A549 (cell line): ENCODE results near the gene RASA2. TPM values are rescaled to one million over a fixed set of nuclear protein-coding genes. Genes with fewer than 3 reads are reported as not detected.

ENCODE experiments used
- ATAC-seq, 2 experiments: fragments of 200-7000 bp in 1 of 2; fragments of >200 bp in 1 of 2; cut with Nextera tagmentation in 1 of 2; cut with Tn5 transposase in 1 of 2; 3 replicates each; pipeline versions ENCODE4 v1.8.0 to v1.9.1; 2018 to 2020; ENCODE audit warnings: mild to moderate bottlenecking in 1 of 2, moderate library complexity in 1 of 2
- CTCF ChIA-PET: fragments of 300-600 bp; sonication (Branson Sonifier 250); formaldehyde crosslinking; extraction: SDS; loops from one replicate; lab custom pipeline; 2021; ENCODE audit warnings: antibody characterized with exemption, inconsistent platforms; lab: Yijun Ruan, JAX
- POLR2A ChIA-PET: fragments of 350-600 bp; formaldehyde crosslinking; extraction: SDS; loops from one replicate; lab custom pipeline; 2021; ENCODE audit warnings: antibody characterized with exemption, inconsistent platforms; lab: Yijun Ruan, JAX
- DNase-seq, 2 experiments: peaks; one replicate each; pipeline versions ENCODE4 v3.0.0 to v3.0.0-alpha.2; 2011 to 2016; ENCODE audit warnings: low read depth in 1 of 2, low spot score in 1 of 2
- FAIRE-seq: peaks from 2 replicates; lab custom pipeline; 2011; peaks lifted over from hg19 to GRCh38; lab: Jason Lieb, UNC
- H3K27ac ChIP-seq, 2 experiments: fragments of >200 bp; sonication (Bioruptor Twin); formaldehyde crosslinking; 3 replicates each; pipeline ENCODE4 v1.5.1; 2016 to 2017
- H3K4me1 ChIP-seq: fragments of >200 bp; sonication (Bioruptor Twin); formaldehyde crosslinking; 3 replicates; pipeline ENCODE4 v1.6.1; 2016
- H3K4me2 ChIP-seq: fragments of >200 bp; sonication (Bioruptor Twin); formaldehyde crosslinking; 3 replicates; pipeline ENCODE4 v1.6.1; 2016
- H3K4me3 ChIP-seq: fragments of >200 bp; sonication (Bioruptor Twin); formaldehyde crosslinking; 3 replicates; pipeline ENCODE4 v1.5.1; 2016
- H3K9me3 ChIP-seq: fragments of >200 bp; sonication (Bioruptor Twin); formaldehyde crosslinking; 3 replicates; pipeline ENCODE4 v1.6.1; 2016
- CHD2 ChIP-seq: fragments of 150-350 bp; IDR thresholded peaks from 2 replicates; pipeline ENCODE4 v1.6.1; 2014; ENCODE audit warnings: low read length; ENCODE audit not compliant: partially characterized antibody
- FOSB ChIP-seq: fragments of 250-450 bp; sonication (Bioruptor Pico); IDR thresholded peaks from 2 replicates; pipeline ENCODE4 v1.5.0; 2020; ENCODE audit warnings: mild to moderate bottlenecking, moderate library complexity
- FOSL2 ChIP-seq, 2 experiments: fragments of 450-650 bp in 1 of 2; fragments of >200 bp in 1 of 2; sonication (Bioruptor Twin) in 1 of 2; formaldehyde crosslinking; IDR thresholded peaks; 2 replicates each; pipeline versions ENCODE4 v1.5.0 to v1.6.1; 2016 to 2020; ENCODE audit warnings: mild to moderate bottlenecking in 1 of 2, moderate library complexity in 1 of 2
- HEYL ChIP-seq: fragments of 250-450 bp; sonication (Bioruptor Pico); IDR thresholded peaks from 2 replicates; pipeline ENCODE4 v1.8.0; 2021; ENCODE audit warnings: mild to moderate bottlenecking, moderate library complexity
- HOXA7 ChIP-seq: fragments of 250-450 bp; sonication (Bioruptor Pico); IDR thresholded peaks from 2 replicates; pipeline ENCODE4 v1.5.0; 2020; ENCODE audit warnings: mild to moderate bottlenecking, moderate library complexity
- KDM5A ChIP-seq: fragments of 200-600 bp; sonication (generic); IDR thresholded peaks from 2 replicates; pipeline ENCODE4 v1.6.1; 2016; ENCODE audit warnings: antibody characterized with exemption, mild to moderate bottlenecking
- MAZ ChIP-seq: fragments of 150-350 bp; IDR thresholded peaks from 2 replicates; pipeline ENCODE4 v1.6.1; 2014; ENCODE audit warnings: antibody characterized with exemption, low read depth, low read length, borderline replicate concordance
- NFE2L2 ChIP-seq: fragments of 150-350 bp; conservative IDR thresholded peaks from 2 replicates; pipeline ENCODE4 v1.6.1; 2014; ENCODE audit warnings: low read length
- RFX5 ChIP-seq: fragments of 450-650 bp; IDR thresholded peaks from 2 replicates; pipeline ENCODE4 v1.7.1; 2014; ENCODE audit warnings: antibody characterized with exemption, mild to moderate bottlenecking, moderate library complexity
- WGBS: methylation state at CpG from one replicate; pipeline ENCODE4 v1.1.6; 2017; ENCODE audit errors: missing lambda C conversion rate; 5-methylcytosine and 5-hydroxymethylcytosine counted together
- polyA plus RNA-seq, 4 experiments: library from polyadenylated mRNA; depleted of rRNA in 3 of 4; stranded (reverse); fragments of >200 nt; fragmentation: RNase III in 1 of 4; extraction: RNeasy Plus Mini Kit Qiagen cat#74134 plus additional on column Dnase treatment in 1 of 4; gene quantifications; 2 replicates in 3 of 4; 3 replicates in 1 of 4; pipeline ENCODE4 v1.2.3, GENCODE V29; 2011 to 2017
- TF ChIP-seq, protein P1 (sequence below): fragments of >200 bp; sonication (Bioruptor Twin); formaldehyde crosslinking; IDR thresholded peaks from 3 replicates; pipeline ENCODE4 v1.5.1; 2016
- TF ChIP-seq, protein P2 (sequence below): fragments of >200 bp; sonication (Bioruptor Twin); formaldehyde crosslinking; IDR thresholded peaks from 3 replicates; pipeline ENCODE4 v1.6.1; 2016
- TF ChIP-seq, protein P3 (sequence below): fragments of 450-650 bp; IDR thresholded peaks from 2 replicates; pipeline ENCODE4 v1.6.1; 2014; ENCODE audit warnings: antibody characterized with exemption

RASA2 gene
- polyA plus RNA-seq, 2 of the 4 experiments (the other 2 are of a cell fraction) = 6.7 to 12.0 TPM

DNA sequence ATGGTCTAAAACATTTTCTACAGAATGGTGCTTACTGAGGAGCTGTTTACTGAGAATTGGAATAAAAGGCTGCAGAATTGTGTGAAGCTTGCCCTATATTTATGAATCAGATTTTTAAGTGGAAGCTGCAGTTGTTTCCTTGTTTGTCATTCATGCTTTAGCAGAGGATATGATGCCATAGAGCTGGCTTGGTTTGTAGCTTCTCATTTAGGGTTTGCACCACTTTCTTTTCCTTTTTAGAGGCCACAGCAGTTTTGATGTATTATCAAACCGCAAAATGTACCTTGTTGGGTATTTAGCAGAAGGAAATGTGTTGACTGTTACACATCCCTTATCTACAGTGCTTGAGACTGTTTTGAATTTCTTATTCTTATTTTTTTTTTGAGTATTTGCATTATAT, 66.2 kb downstream of the RASA2 start:
- CTCF ChIA-PET = interaction anchor here (0.8 to 15.2 kb wide), 4 partner anchors 8 to 241 kb away, joined by 4 to 337 read pairs (median 5); no protein-coding TSS in a partner anchor
- TF ChIP-seq FOSL2 (IDR thresholded peaks at IDR 0.05) (no peak), FOSL2 (CRISPR knock-in tag; IDR thresholded peaks at IDR 0.05) (no peak), FOSB (CRISPR knock-in tag) (no peak), CHD2 (no peak), KDM5A (no peak)
- TF ChIP-seq, protein P1, sequence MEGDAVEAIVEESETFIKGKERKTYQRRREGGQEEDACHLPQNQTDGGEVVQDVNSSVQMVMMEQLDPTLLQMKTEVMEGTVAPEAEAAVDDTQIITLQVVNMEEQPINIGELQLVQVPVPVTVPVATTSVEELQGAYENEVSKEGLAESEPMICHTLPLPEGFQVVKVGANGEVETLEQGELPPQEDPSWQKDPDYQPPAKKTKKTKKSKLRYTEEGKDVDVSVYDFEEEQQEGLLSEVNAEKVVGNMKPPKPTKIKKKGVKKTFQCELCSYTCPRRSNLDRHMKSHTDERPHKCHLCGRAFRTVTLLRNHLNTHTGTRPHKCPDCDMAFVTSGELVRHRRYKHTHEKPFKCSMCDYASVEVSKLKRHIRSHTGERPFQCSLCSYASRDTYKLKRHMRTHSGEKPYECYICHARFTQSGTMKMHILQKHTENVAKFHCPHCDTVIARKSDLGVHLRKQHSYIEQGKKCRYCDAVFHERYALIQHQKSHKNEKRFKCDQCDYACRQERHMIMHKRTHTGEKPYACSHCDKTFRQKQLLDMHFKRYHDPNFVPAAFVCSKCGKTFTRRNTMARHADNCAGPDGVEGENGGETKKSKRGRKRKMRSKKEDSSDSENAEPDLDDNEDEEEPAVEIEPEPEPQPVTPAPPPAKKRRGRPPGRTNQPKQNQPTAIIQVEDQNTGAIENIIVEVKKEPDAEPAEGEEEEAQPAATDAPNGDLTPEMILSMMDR = no peak
- TF ChIP-seq, all 56 proteins: peak for 0
- H3K4me2 ChIP-seq = no peak overlapping the region
- H3K4me3 ChIP-seq = no peak overlapping the region
- FAIRE-seq (no peak), DNase-seq (no peak), ATAC-seq (no peak)
- no peak overlapping the region for H3K27ac ChIP-seq
- POLR2A ChIA-PET = no interaction called here
- no peaks in the 10 kb centered on the region for H3K4me1 ChIP-seq
- 0 out of 3 replicates have a peak, but pooled peaks cover under 1% of the 10 kb centered on the region for H3K9me3 ChIP-seq
- WGBS = 91% methylated on average over 1 of the region's 1 CpG

DNA sequence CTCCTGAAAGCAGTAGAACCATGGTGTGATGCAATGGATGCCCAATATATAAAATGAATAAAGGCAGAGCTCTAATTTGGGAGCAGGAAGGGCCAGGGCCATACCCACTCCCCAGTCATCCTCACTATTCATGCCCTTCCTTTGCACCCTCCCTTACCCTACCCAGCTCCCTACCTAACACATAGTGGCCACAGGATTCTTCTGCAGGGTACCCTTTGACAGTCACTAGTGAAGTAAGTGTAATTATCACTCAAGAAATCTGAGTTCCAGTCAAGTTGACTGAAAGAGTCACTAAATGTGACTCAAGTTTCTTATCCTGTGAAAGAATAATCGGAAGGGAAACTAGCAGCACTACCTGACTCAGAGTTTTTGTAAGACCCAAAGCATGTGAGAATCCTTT, 69.2 kb downstream of the RASA2 start:
- H3K4me2 ChIP-seq = no peak overlapping the region
- 0 out of 3 replicates have a peak, but pooled peaks cover under 1% of the 10 kb centered on the region for H3K4me1 ChIP-seq
- TF ChIP-seq HOXA7 (CRISPR knock-in tag) (no peak), MAZ (no peak), NFE2L2 (no peak), RFX5 (no peak), HEYL (no peak), FOSL2 (IDR thresholded peaks at IDR 0.05) (no peak), FOSL2 (CRISPR knock-in tag; IDR thresholded peaks at IDR 0.05) (no peak)
- TF ChIP-seq, protein P2, sequence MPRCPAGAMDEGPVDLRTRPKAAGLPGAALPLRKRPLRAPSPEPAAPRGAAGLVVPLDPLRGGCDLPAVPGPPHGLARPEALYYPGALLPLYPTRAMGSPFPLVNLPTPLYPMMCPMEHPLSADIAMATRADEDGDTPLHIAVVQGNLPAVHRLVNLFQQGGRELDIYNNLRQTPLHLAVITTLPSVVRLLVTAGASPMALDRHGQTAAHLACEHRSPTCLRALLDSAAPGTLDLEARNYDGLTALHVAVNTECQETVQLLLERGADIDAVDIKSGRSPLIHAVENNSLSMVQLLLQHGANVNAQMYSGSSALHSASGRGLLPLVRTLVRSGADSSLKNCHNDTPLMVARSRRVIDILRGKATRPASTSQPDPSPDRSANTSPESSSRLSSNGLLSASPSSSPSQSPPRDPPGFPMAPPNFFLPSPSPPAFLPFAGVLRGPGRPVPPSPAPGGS = no peak
- no peak overlapping the region for H3K27ac ChIP-seq
- DNase-seq (no peak), ATAC-seq (no peak), FAIRE-seq (no peak)
- H3K4me3 ChIP-seq = no peak overlapping the region
- CTCF ChIA-PET = interaction anchor here (0.6 to 15.2 kb wide), 5 partner anchors 90 to 319 kb away, joined by 3 to 337 read pairs (median 3); no protein-coding TSS in a partner anchor
- 91% methylated on average over 1 of the region's 1 CpG for WGBS
- H3K9me3 ChIP-seq = no peaks in the 10 kb centered on the region
- POLR2A ChIA-PET = no interaction called here

DNA sequence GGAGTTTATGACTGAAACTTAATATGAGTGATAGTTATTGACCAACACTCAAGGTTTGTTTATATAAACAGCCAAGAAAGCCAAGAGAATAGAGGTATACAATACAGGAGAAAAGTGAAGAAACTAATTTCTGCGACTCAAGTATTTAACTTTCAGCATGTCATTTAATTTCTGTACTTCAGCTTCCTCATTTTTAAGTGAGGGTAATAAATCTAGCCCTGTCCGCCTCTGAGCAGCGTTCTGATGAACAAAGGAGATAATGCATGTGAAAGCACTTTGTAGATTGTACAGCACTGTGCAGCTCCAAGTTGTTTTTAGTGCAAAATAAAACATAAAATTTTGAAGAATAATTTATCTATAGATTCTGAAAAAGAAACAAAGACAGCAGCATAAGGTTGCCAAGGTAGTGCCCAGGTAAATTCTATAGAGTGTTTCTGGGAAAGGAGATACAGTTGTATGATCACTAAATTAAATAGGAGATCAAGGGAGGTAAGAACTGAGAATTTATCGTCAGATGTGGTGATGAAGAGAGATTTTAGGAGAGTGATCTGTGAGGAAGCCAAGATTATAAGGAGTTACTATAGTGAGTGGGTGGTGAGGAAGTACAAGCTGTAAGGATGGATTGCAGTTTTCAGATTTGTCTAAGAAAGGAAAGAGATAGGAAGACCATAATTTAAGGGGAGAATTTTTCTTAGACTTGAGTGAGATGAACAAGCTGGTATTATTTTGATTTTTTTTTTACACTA, 71.3 kb downstream of the RASA2 start:
- H3K9me3 ChIP-seq = no peaks in the 10 kb centered on the region
- no peak overlapping the region for H3K4me2 ChIP-seq
- POLR2A ChIA-PET = no interaction called here
- H3K4me3 ChIP-seq = no peak overlapping the region
- CTCF ChIA-PET = interaction anchor here (0.7 to 15.2 kb wide), 6 partner anchors 9 to 100 kb away, joined by 3 to 337 read pairs (median 5); no protein-coding TSS in a partner anchor
- no peak for FAIRE-seq
- no peak for ATAC-seq
- 87% methylated on average over 4 of the region's 4 CpGs for WGBS
- no peak overlapping the region for H3K27ac ChIP-seq
- H3K4me1 ChIP-seq = 0 out of 3 replicates have a peak, but pooled peaks cover 3% of the 10 kb centered on the region
- TF ChIP-seq, protein P3, sequence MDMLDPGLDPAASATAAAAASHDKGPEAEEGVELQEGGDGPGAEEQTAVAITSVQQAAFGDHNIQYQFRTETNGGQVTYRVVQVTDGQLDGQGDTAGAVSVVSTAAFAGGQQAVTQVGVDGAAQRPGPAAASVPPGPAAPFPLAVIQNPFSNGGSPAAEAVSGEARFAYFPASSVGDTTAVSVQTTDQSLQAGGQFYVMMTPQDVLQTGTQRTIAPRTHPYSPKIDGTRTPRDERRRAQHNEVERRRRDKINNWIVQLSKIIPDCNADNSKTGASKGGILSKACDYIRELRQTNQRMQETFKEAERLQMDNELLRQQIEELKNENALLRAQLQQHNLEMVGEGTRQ = no peak
- no peak for TF ChIP-seq FOSL2 (IDR thresholded peaks at IDR 0.05)
- TF ChIP-seq FOSL2 (CRISPR knock-in tag; IDR thresholded peaks at IDR 0.05) = no peak
- TF ChIP-seq HOXA7 (CRISPR knock-in tag) = no peak
- DNase-seq = no peak
